HepG2 (cell line): ENCODE measurements around the gene GAL3ST3. TPM values are rescaled to one million over a fixed set of nuclear protein-coding genes. Genes with fewer than 3 reads are reported as not detected.

Experiments
- ARNT ChIP-seq: fragments of 450-650 bp; IDR thresholded peaks from 2 replicates; pipeline ENCODE4 v1.6.1; 2017
- BRCA1 ChIP-seq: sonication (generic); formaldehyde crosslinking; IDR thresholded peaks from 2 replicates; pipeline ENCODE4 v1.4.0; 2020; ENCODE audit warnings: missing genetic modification reagents
- DBP ChIP-seq: sonication (generic); formaldehyde crosslinking; IDR thresholded peaks from 2 replicates; pipeline ENCODE4 v1.4.0; 2020; ENCODE audit warnings: missing genetic modification reagents; ENCODE audit errors: not compliant biosample characterization
- DMAP1 ChIP-seq: IDR thresholded peaks from 2 replicates; pipeline ENCODE4 v1.6.1; 2016
- FIP1L1 ChIP-seq: fragments of 200-400 bp; formaldehyde crosslinking; IDR thresholded peaks from 2 replicates; pipeline ENCODE4 v1.6.1; 2018; ENCODE audit warnings: low read depth, mild to moderate bottlenecking, low read length, moderate library complexity, borderline replicate concordance; ENCODE audit not compliant: insufficient read depth
- HNRNPLL ChIP-seq: fragments of 200-400 bp; formaldehyde crosslinking; IDR thresholded peaks from 2 replicates; pipeline ENCODE4 v1.6.1; 2017; ENCODE audit warnings: mild to moderate bottlenecking, low read depth, low read length; ENCODE audit not compliant: poor library complexity, severe bottlenecking
- MIER3 ChIP-seq: IDR thresholded peaks from 2 replicates; pipeline ENCODE4 v1.6.1; 2016; ENCODE audit warnings: missing compliant biosample characterization, borderline replicate concordance
- MLXIP ChIP-seq: sonication (generic); formaldehyde crosslinking; IDR thresholded peaks from 2 replicates; pipeline ENCODE4 v1.9.0; 2021; ENCODE audit warnings: missing genetic modification reagents, borderline replicate concordance
- MTA1 ChIP-seq: sonication (generic); formaldehyde crosslinking; IDR thresholded peaks from 2 replicates; pipeline ENCODE4 v1.4.0; 2020; ENCODE audit warnings: missing genetic modification reagents, mild to moderate bottlenecking, borderline replicate concordance
- NAIF1 ChIP-seq: sonication (generic); formaldehyde crosslinking; IDR thresholded peaks from 2 replicates; pipeline ENCODE4 v1.5.0; 2020; ENCODE audit warnings: mild to moderate bottlenecking, missing genetic modification reagents, borderline replicate concordance
- RFXAP ChIP-seq: sonication (generic); formaldehyde crosslinking; IDR thresholded peaks from 2 replicates; pipeline ENCODE4 v1.4.0; 2020; ENCODE audit warnings: missing genetic modification reagents, borderline replicate concordance
- SRSF9 ChIP-seq: fragments of 200-400 bp; formaldehyde crosslinking; IDR thresholded peaks from 2 replicates; pipeline ENCODE4 v1.6.1; 2018; ENCODE audit warnings: borderline replicate concordance, mild to moderate bottlenecking, low read depth, low read length; ENCODE audit not compliant: insufficient read depth, poor library complexity, severe bottlenecking
- TCF7 ChIP-seq: sonication (generic); IDR thresholded peaks from 2 replicates; pipeline ENCODE4 v1.6.1; 2016; ENCODE audit warnings: antibody characterized with exemption, low read depth
- ZMYM4 ChIP-seq: sonication (generic); formaldehyde crosslinking; IDR thresholded peaks from 2 replicates; pipeline ENCODE4 v1.8.1; 2023; ENCODE audit warnings: mild to moderate bottlenecking, missing genetic modification reagents
- ZNF17 ChIP-seq: sonication (generic); formaldehyde crosslinking; IDR thresholded peaks from 2 replicates; pipeline ENCODE4 v1.5.0; 2020; ENCODE audit warnings: mild to moderate bottlenecking, missing genetic modification reagents
- ZSCAN20 ChIP-seq: sonication (generic); formaldehyde crosslinking; IDR thresholded peaks from 2 replicates; pipeline ENCODE4 v1.4.0; 2020; ENCODE audit warnings: missing genetic modification reagents, mild to moderate bottlenecking, borderline replicate concordance
- polyA plus RNA-seq, 8 experiments: library from polyadenylated mRNA; depleted of rRNA in 3 of 8; stranded (reverse) in 7 of 8; unstranded in 1 of 8; fragments of >200 nt; fragmentation: Illumina TruSeq in 4 of 8; extraction: Trizol in 4 of 8; gene quantifications; 2 replicates each; pipeline versions ENCODE4 v1.2.1 to v1.2.3, GENCODE V29; 2011 to 2016; ENCODE audit warnings: low read depth in 4 of 8, missing spikeins in 1 of 8, mixed read lengths in 1 of 8; ENCODE audit not compliant: insufficient read depth in 1 of 8
- total RNA-seq, 5 experiments: library from RNA; depleted of rRNA; stranded (reverse); fragments of >200 nt; fragmentation: Illumina TruSeq; extraction: Trizol; gene quantifications; 2 replicates each; pipeline ENCODE4 v1.2.3, GENCODE V29; 2016; ENCODE audit warnings: low read depth in 1 of 5
- TF ChIP-seq, protein P1 (sequence below): sonication (generic); formaldehyde crosslinking; IDR thresholded peaks from 2 replicates; pipeline ENCODE4 v1.4.0; 2020; ENCODE audit warnings: mild to moderate bottlenecking, missing genetic modification reagents

The GAL3ST3 gene
- total and polyA plus RNA-seq, 2 of the 13 experiments (the other 11 are each of a cell fraction or from before 2014, with no cell fraction given): not detected

- TF ChIP-seq, protein P1, sequence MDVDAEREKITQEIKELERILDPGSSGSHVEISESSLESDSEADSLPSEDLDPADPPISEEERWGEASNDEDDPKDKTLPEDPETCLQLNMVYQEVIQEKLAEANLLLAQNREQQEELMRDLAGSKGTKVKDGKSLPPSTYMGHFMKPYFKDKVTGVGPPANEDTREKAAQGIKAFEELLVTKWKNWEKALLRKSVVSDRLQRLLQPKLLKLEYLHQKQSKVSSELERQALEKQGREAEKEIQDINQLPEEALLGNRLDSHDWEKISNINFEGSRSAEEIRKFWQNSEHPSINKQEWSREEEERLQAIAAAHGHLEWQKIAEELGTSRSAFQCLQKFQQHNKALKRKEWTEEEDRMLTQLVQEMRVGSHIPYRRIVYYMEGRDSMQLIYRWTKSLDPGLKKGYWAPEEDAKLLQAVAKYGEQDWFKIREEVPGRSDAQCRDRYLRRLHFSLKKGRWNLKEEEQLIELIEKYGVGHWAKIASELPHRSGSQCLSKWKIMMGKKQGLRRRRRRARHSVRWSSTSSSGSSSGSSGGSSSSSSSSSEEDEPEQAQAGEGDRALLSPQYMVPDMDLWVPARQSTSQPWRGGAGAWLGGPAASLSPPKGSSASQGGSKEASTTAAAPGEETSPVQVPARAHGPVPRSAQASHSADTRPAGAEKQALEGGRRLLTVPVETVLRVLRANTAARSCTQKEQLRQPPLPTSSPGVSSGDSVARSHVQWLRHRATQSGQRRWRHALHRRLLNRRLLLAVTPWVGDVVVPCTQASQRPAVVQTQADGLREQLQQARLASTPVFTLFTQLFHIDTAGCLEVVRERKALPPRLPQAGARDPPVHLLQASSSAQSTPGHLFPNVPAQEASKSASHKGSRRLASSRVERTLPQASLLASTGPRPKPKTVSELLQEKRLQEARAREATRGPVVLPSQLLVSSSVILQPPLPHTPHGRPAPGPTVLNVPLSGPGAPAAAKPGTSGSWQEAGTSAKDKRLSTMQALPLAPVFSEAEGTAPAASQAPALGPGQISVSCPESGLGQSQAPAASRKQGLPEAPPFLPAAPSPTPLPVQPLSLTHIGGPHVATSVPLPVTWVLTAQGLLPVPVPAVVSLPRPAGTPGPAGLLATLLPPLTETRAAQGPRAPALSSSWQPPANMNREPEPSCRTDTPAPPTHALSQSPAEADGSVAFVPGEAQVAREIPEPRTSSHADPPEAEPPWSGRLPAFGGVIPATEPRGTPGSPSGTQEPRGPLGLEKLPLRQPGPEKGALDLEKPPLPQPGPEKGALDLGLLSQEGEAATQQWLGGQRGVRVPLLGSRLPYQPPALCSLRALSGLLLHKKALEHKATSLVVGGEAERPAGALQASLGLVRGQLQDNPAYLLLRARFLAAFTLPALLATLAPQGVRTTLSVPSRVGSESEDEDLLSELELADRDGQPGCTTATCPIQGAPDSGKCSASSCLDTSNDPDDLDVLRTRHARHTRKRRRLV (CRISPR knock-in tag): no peak
- TF ChIP-seq ARNT (no peak), NAIF1 (CRISPR knock-in tag) (no peak), DBP (no peak), MLXIP (CRISPR knock-in tag) (no peak), BRCA1 (CRISPR knock-in tag) (no peak), ZNF17 (CRISPR knock-in tag) (no peak), MIER3 (CRISPR knock-in tag) (no peak), MTA1 (no peak), ZMYM4 (CRISPR knock-in tag) (no peak), HNRNPLL (no peak), ZSCAN20 (CRISPR knock-in tag) (0 out of 2 replicates have a peak, but pooled peaks have one; percentile 43), TCF7 (no peak), SRSF9 (no peak), FIP1L1 (no peak), DMAP1 (CRISPR knock-in tag) (peak; percentile 53; the same call in 1 of the 2 replicates), RFXAP (CRISPR knock-in tag) (no peak)
These were observed 21.0 kb upstream of the GAL3ST3 start, which contains the start of gene PACS1 (continued) for GRCh38 chr11:66069715-66070603.
